Sigmoid colon (tissue), 7 donors: ENCODE data around the gene EHF. TPM values are rescaled to one million over a fixed set of nuclear protein-coding genes. Genes with fewer than 3 reads are reported as not detected.
"Not testable (repeated sequence)": the region's sequence is repeated elsewhere in the genome, so short reads cannot be mapped to it uniquely, and the experiment has no call there.

Source experiments
- DNase-seq: peaks from one replicate; pipeline ENCODE4 v3.0.0-alpha.2; 2019
- H3K27ac ChIP-seq, 4 donors: fragments of 200-600 bp; sonication (generic); one replicate each; pipeline ENCODE4 v1.5.1; 2016 to 2019; ENCODE audit warnings: mild to moderate bottlenecking in 1 of 4
- H3K27me3 ChIP-seq, 3 donors: fragments of 200-600 bp; sonication (generic); one replicate each; pipeline ENCODE4 v1.5.1; 2019; ENCODE audit warnings: mild to moderate bottlenecking in 1 of 3
- H3K36me3 ChIP-seq, 4 donors: fragments of 200-600 bp; sonication (generic); one replicate each; pipeline ENCODE4 v1.5.1; 2016 to 2019
- H3K4me1 ChIP-seq, 4 donors: fragments of 200-600 bp; sonication (generic); one replicate each; pipeline ENCODE4 v1.5.1; 2017 to 2019
- H3K4me3 ChIP-seq, 4 donors: fragments of 200-600 bp; sonication (generic); one replicate each; pipeline ENCODE4 v1.5.1; 2017 to 2019; ENCODE audit warnings: mild to moderate bottlenecking in 2 of 4, moderate library complexity in 1 of 4
- H3K9me3 ChIP-seq, 4 donors: fragments of 200-600 bp in 3 of 4; sonication (generic) in 3 of 4; one replicate each; pipeline versions ENCODE4 v1.5.1 to v1.6.1; 2013 to 2019
- CTCF ChIP-seq, 4 experiments: fragments of 450-650 bp in 3 of 4; fragments of 200-600 bp in 1 of 4; IDR thresholded peaks; one replicate each; pipeline ENCODE4 v1.5.1; 2016 to 2019; ENCODE audit warnings: antibody characterized with exemption in 4 of 4, mild to moderate bottlenecking in 3 of 4, moderate library complexity in 2 of 4
- EP300 ChIP-seq, 4 donors: sonication (generic); formaldehyde crosslinking; IDR thresholded peaks; one replicate each; pipeline ENCODE4 v1.6.1; 2017; ENCODE audit warnings: antibody characterized with exemption in 4 of 4
- POLR2A ChIP-seq, 2 donors: fragments of 450-650 bp; IDR thresholded peaks; one replicate each; pipeline ENCODE4 v1.6.1; 2016; ENCODE audit warnings: antibody characterized with exemption in 2 of 2, mild to moderate bottlenecking in 2 of 2, moderate library complexity in 2 of 2
- POLR2AphosphoS5 ChIP-seq, 4 donors: sonication (generic); formaldehyde crosslinking; IDR thresholded peaks; one replicate each; pipeline ENCODE4 v1.6.1; 2017; ENCODE audit warnings: antibody characterized with exemption in 4 of 4
- WGBS, 2 donors: extraction: QIAGEN DNeasy Blood & Tissue Kit; methylation state at CpG; one replicate each; pipeline ENCODE4 v1.1.7; 2013; 5-methylcytosine and 5-hydroxymethylcytosine counted together
- intact Hi-C: fragments of 100-400 bp; cut with DNase I; formaldehyde crosslinking; loops from one replicate; pipeline ENCODE4 v1.15.1; 2023
- polyA plus RNA-seq, 3 donors: library from polyadenylated mRNA; stranded (reverse); fragments of 200-250 nt; gene quantifications; one replicate each; pipeline ENCODE4 v1.2.3, GENCODE V29; 2013
- total RNA-seq, 4 donors: library from RNA; depleted of rRNA; stranded (reverse); fragments of >200 nt; gene quantifications; one replicate each; pipeline ENCODE4 v1.1.0, GENCODE V29; 2016
- donor health status: healthy with polysubstance abuse.
- donor health status: Bipolar disorder and iron deficiency.
- donor health status: healthy.

Gene EHF
- total and polyA plus RNA-seq, 7 donors, result 1.4 to 151 (median 60.7) TPM; not detected in 2

GRCh38 chr11:34685864-34686263, 65.0 kb downstream of the EHF start:
- H3K4me3 ChIP-seq, result no peak overlapping the region
- no peaks in the 10 kb centered on the region for H3K4me1 ChIP-seq
- no peaks in the 10 kb centered on the region for H3K36me3 ChIP-seq
- intact Hi-C loops, result no loop called here
- DNase-seq, result no peak
- no peaks in the 10 kb centered on the region for H3K27me3 ChIP-seq
- H3K9me3 ChIP-seq, result no peaks in the 10 kb centered on the region
- no peak for TF ChIP-seq POLR2A (IDR thresholded peaks at IDR 0.05)
- no peak for TF ChIP-seq CTCF (IDR thresholded peaks at IDR 0.05)
- TF ChIP-seq EP300 (IDR thresholded peaks at IDR 0.05), result no peak
- no peak overlapping the region for H3K27ac ChIP-seq
- WGBS, 2 donors, result 96 to 97% methylated on average over 2 of the region's 2 CpGs

- intact Hi-C loops, H3K4me1 ChIP-seq, H3K9me3 ChIP-seq, H3K36me3 ChIP-seq, H3K27me3 ChIP-seq, H3K4me3 ChIP-seq, H3K27ac ChIP-seq, DNase-seq: not testable (repeated sequence)
- WGBS, 2 donors, result 89 to 91% methylated on average over 24 to 26 of the region's 26 CpGs
These were observed 71.4 kb downstream of the EHF start for GRCh38 chr11:34692299-34692698.

GRCh38 chr11:34696862-34697261, 76.0 kb downstream of the EHF start:
- H3K4me3 ChIP-seq, result no peak overlapping the region
- H3K27ac ChIP-seq, result no peak overlapping the region
- no peak for DNase-seq
- H3K9me3 ChIP-seq, result no peaks in the 10 kb centered on the region
- no peaks in the 10 kb centered on the region for H3K4me1 ChIP-seq
- intact Hi-C loops, result no loop called here
- TF ChIP-seq CTCF (IDR thresholded peaks at IDR 0.05) (no peak), POLR2AphosphoS5 (IDR thresholded peaks at IDR 0.05) (no peak), EP300 (IDR thresholded peaks at IDR 0.05) (no peak)
- H3K27me3 ChIP-seq, result no peaks in the 10 kb centered on the region
- no peaks in the 10 kb centered on the region for H3K36me3 ChIP-seq

GRCh38 chr11:34706709-34707461, 86.0 kb downstream of the EHF start:
- no peaks in the 10 kb centered on the region for H3K27me3 ChIP-seq
- no peak for DNase-seq
- 49 to 74% methylated on average over 2 of the region's 2 CpGs for WGBS, 2 donors
- intact Hi-C loops, result no loop called here
- no peaks in the 10 kb centered on the region for H3K36me3 ChIP-seq
- H3K9me3 ChIP-seq, result peaks cover 0 to 7% (median under 1%) of the 10 kb centered on the region in 4 donors
- H3K4me3 ChIP-seq, result no peak overlapping the region
- no peak for TF ChIP-seq POLR2A (IDR thresholded peaks at IDR 0.05)
- TF ChIP-seq CTCF (IDR thresholded peaks at IDR 0.05), result no peak
- TF ChIP-seq POLR2AphosphoS5 (IDR thresholded peaks at IDR 0.05), result no peak
- no peaks in the 10 kb centered on the region for H3K4me1 ChIP-seq
- H3K27ac ChIP-seq, result no peak overlapping the region

- Histone ChIP-seq H3K36me3 (no peaks in the 10 kb centered on the region), H3K4me3 (no peak overlapping the region), H3K27me3 (no peaks in the 10 kb centered on the region), H3K4me1 (no peaks in the 10 kb centered on the region), H3K9me3 (peaks cover 0 to 8% (median 2%) of the 10 kb centered on the region in 4 donors), H3K27ac (no peak overlapping the region)
- WGBS, 2 donors, result 61 to 62% methylated on average over 3 of the region's 3 CpGs
- DNase-seq, result no peak
- TF ChIP-seq POLR2A (IDR thresholded peaks at IDR 0.05) (no peak), POLR2AphosphoS5 (IDR thresholded peaks at IDR 0.05) (no peak), CTCF (IDR thresholded peaks at IDR 0.05) (no peak), EP300 (IDR thresholded peaks at IDR 0.05) (no peak)
- intact Hi-C loops, result no loop called here
These were observed 86.6 kb downstream of the EHF start for GRCh38 chr11:34707462-34707840.

Other genes with a start within 250 kb of the EHF start
- 100 to 1,000 TPM in 2 of 4 donors, 10 to 100 TPM in 2; 77.4 to 164 (median 103) TPM for gene CAT, start 182.2 kb upstream of the EHF start, total RNA-seq
- 100 to 1,000 TPM in 1 of 3 donors, 10 to 100 TPM in 2; 64.1 to 163 (median 79.3) TPM for gene CAT, start 182.2 kb upstream of the EHF start, polyA plus RNA-seq
- not detected for gene ELF5, start 107.3 kb upstream of the EHF start, total RNA-seq
- not detected for gene ELF5, start 107.3 kb upstream of the EHF start, polyA plus RNA-seq